ENCODE data around the gene TNFSF13. TPM values are rescaled to one million over a fixed set of nuclear protein-coding genes. Genes with fewer than 3 reads are reported as not detected.
A peak's percentile ranks its signal among the peaks of the same experiment; 100 is the strongest.

The TNFSF13 gene
- total RNA-seq, 1 donor from 2014 or later, result 101 TPM

GRCh38 chr17:7512824-7513540, 45.6 kb upstream of the TNFSF13 start:
- no peaks in the 10 kb centered on the region for H3K27me3 ChIP-seq
- peaks cover 3% of the 10 kb centered on the region for H3K4me1 ChIP-seq
- H3K4me3 ChIP-seq, result no peak overlapping the region
- ATAC-seq (no peak), DNase-seq (no peak)
- TF ChIP-seq, protein P1, sequence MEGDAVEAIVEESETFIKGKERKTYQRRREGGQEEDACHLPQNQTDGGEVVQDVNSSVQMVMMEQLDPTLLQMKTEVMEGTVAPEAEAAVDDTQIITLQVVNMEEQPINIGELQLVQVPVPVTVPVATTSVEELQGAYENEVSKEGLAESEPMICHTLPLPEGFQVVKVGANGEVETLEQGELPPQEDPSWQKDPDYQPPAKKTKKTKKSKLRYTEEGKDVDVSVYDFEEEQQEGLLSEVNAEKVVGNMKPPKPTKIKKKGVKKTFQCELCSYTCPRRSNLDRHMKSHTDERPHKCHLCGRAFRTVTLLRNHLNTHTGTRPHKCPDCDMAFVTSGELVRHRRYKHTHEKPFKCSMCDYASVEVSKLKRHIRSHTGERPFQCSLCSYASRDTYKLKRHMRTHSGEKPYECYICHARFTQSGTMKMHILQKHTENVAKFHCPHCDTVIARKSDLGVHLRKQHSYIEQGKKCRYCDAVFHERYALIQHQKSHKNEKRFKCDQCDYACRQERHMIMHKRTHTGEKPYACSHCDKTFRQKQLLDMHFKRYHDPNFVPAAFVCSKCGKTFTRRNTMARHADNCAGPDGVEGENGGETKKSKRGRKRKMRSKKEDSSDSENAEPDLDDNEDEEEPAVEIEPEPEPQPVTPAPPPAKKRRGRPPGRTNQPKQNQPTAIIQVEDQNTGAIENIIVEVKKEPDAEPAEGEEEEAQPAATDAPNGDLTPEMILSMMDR (IDR thresholded peaks at IDR 0.05), result no peak
- peaks cover 65% of the 10 kb centered on the region for H3K36me3 ChIP-seq
- no peak overlapping the region for H3K27ac ChIP-seq
- H3K9me3 ChIP-seq, result no peaks in the 10 kb centered on the region
- intact Hi-C loops (cut with DNase I), result no loop called here

DNA sequence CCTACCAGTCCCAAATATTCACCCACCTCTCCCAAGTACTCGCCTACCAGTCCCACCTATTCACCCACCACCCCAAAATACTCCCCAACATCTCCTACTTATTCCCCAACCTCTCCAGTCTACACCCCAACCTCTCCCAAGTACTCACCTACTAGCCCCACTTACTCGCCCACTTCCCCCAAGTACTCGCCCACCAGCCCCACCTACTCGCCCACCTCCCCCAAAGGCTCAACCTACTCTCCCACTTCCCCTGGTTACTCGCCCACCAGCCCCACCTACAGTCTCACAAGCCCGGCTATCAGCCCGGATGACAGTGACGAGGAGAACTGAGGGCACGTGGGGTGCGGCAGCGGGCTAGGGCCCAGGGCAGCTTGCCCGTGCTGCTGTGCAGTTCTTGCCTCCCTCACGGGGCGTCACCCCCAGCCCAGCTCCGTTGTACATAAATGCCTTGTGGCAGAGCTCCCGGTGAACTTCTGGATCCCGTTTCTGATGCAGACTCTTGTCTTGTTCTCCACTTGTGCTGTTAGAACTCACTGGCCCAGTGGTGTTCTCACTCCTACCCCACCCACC, 44.6 kb upstream of the TNFSF13 start:
- no peak for DNase-seq
- intact Hi-C loops (cut with DNase I), result no loop called here
- Histone ChIP-seq H3K27ac (no peak overlapping the region), H3K36me3 (peaks cover 55% of the 10 kb centered on the region), H3K27me3 (no peaks in the 10 kb centered on the region), H3K4me3 (no peak overlapping the region), H3K9me3 (no peaks in the 10 kb centered on the region), H3K4me1 (peaks cover 3% of the 10 kb centered on the region)
- ATAC-seq, result no peak
- TF ChIP-seq, protein P1 (IDR thresholded peaks at IDR 0.05), result no peak

DNA sequence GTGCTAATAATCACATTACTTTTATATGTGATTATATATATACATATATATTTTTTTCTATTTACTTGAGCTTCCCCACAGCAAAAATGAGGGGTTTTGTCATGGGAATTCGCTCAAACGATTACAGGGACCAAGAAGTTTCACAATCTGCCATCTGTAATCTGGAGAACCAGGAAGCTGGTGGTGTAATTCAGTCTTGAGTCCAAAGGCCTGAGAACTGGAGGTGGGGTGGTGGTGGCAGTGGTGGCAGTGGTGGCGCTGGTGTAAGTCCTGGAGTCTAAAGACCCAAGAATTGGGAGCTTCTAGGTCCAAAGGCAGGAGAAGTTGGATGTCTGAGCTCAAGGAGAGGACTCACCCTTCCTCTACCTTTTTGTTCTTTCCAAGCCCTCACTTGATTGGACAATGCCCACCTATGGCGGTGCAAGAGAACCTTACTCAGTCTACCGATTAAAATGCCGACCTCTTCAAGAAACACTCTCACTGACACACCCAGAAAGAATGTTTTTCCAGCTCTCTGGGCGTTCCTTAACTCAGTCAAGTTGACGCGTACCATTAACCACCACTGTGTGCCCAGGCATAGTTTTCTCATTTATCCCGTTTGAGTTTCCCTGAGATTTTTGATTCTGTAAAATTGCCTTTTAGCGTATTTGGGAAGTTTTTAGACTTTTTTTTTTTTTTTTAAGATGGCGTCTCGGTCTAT, 42.5 kb upstream of the TNFSF13 start:
- no peaks in the 10 kb centered on the region for H3K4me1 ChIP-seq
- intact Hi-C loops (cut with DNase I), result no loop called here
- ATAC-seq, result peak; percentile 71
- H3K4me3 ChIP-seq, result no peak overlapping the region
- H3K27me3 ChIP-seq, result no peaks in the 10 kb centered on the region
- H3K36me3 ChIP-seq, result peaks cover 34% of the 10 kb centered on the region
- peak; percentile 72 for DNase-seq
- H3K27ac ChIP-seq, result peak overlapping the region; percentile 51
- no peaks in the 10 kb centered on the region for H3K9me3 ChIP-seq
- TF ChIP-seq, protein P1 (IDR thresholded peaks at IDR 0.05), result no peak

- intact Hi-C loops (cut with DNase I), result no loop called here
- ATAC-seq, result peak; percentile 79
- H3K4me3 ChIP-seq, result no peak overlapping the region
Measured at GRCh38 chr17:7523033-7523432, 35.5 kb upstream of the TNFSF13 start.

GRCh38 chr17:7528842-7529241, 29.7 kb upstream of the TNFSF13 start:
- H3K27me3 ChIP-seq, result no peaks in the 10 kb centered on the region
- TF ChIP-seq, protein P1 (IDR thresholded peaks at IDR 0.05), result no peak
- no peak for DNase-seq
- H3K4me1 ChIP-seq, result no peaks in the 10 kb centered on the region
- no peaks in the 10 kb centered on the region for H3K9me3 ChIP-seq
- ATAC-seq, result no peak
- no peak overlapping the region for H3K27ac ChIP-seq
- H3K4me3 ChIP-seq, result no peak overlapping the region
- intact Hi-C loops (cut with DNase I), result no loop called here
- no peaks in the 10 kb centered on the region for H3K36me3 ChIP-seq

More at GRCh38 chr17:7523033-7523432, 35.5 kb upstream of the TNFSF13 start:
- Histone ChIP-seq H3K36me3 (no peaks in the 10 kb centered on the region), H3K4me1 (no peaks in the 10 kb centered on the region), H3K27me3 (no peaks in the 10 kb centered on the region), H3K27ac (no peak overlapping the region), H3K9me3 (no peaks in the 10 kb centered on the region)
- TF ChIP-seq, protein P1 (IDR thresholded peaks at IDR 0.05), result peak; percentile 55
- peak; percentile 60 for DNase-seq
